ENCODE data around the gene PLS1. TPM values are rescaled to one million over a fixed set of nuclear protein-coding genes. Genes with fewer than 3 reads are reported as not detected.

The PLS1 gene
- total RNA-seq, 1 donor from 2014 or later = 14.2 TPM

DNA sequence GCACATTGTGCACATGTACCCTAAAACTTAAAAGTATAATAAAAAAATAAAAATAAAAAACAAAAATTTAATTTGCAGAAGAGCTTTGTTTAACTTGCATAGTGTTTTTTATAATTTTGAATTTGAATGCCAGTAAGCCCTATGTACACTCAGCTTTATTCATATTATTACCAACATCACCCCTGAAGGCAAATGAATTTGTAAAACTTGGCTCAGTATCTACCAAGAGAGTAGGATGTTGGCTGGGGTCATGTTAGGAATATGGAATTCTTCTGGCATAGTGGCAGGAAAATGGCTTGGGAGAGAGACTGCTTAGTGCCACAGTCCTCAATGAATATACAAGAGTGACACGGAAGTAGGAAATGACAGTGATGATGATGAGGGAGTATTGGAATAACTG lies 158.3 kb downstream of the PLS1 start:
- ATAC-seq = no peak
- no peak for DNase-seq (ENCODE audit: low spot score)

Other genes starting within 250 kb of the PLS1 start
- 22.3 TPM for gene XRN1, start 148.4 kb upstream of the PLS1 start, total RNA-seq
- 11.1 TPM for gene ATR, start 17.7 kb upstream of the PLS1 start, total RNA-seq
- 0.43 TPM for gene TRPC1, start 127.6 kb downstream of the PLS1 start, total RNA-seq